GM19023 (cell line): ENCODE measurements around the gene IDUA.

Experiments
- ATAC-seq: cut with Tn5 transposase; IDR thresholded peaks from one replicate; pipeline ENCODE4 v1.9.1; 2021; ENCODE audit warnings: mild to moderate bottlenecking, moderate library complexity; ENCODE audit not compliant: unreplicated experiment

Gene IDUA

GRCh38 chr4:955931-956381 is 30.9 kb upstream of the IDUA start:
- ATAC-seq = no peak

GRCh38 chr4:956531-957230 is 30.2 kb upstream of the IDUA start:
- ATAC-seq = no peak

- no peak for ATAC-seq
Measured at GRCh38 chr4:957231-957580, 29.6 kb upstream of the IDUA start.

GRCh38 chr4:957581-958313 is 29.1 kb upstream of the IDUA start:
- no peak for ATAC-seq

GRCh38 chr4:958314-958665 is 28.6 kb upstream of the IDUA start:
- no peak for ATAC-seq

GRCh38 chr4:958696-959337 is 28.0 kb upstream of the IDUA start:
- ATAC-seq = no peak

GRCh38 chr4:959338-960139 is 27.3 kb upstream of the IDUA start:
- ATAC-seq = no peak

GRCh38 chr4:960140-960635 is 26.7 kb upstream of the IDUA start:
- no peak for ATAC-seq

GRCh38 chr4:960636-961350 is 26.1 kb upstream of the IDUA start:
- ATAC-seq = no peak

- no peak for ATAC-seq
Measured at GRCh38 chr4:961351-962230, 25.3 kb upstream of the IDUA start.

- no peak for ATAC-seq
Measured at GRCh38 chr4:962231-963208, 24.3 kb upstream of the IDUA start.

- no peak for ATAC-seq
Measured at GRCh38 chr4:963276-964225, 23.3 kb upstream of the IDUA start.

- no peak for ATAC-seq
Measured at GRCh38 chr4:964346-965025, 22.4 kb upstream of the IDUA start.

GRCh38 chr4:965048-965765 is 21.6 kb upstream of the IDUA start:
- no peak for ATAC-seq

- ATAC-seq = no peak
Measured at GRCh38 chr4:965766-966134, 21.1 kb upstream of the IDUA start.
